ENCODE results near the gene JUP.

JUP gene

GRCh38 chr17:41760878-41761277 is 25.6 kb downstream of the JUP start:
- no peak overlapping the region for H3K4me3 ChIP-seq (ENCODE audit: low read depth, low read length)
- no peak for DNase-seq (ENCODE audit: low read depth, low spot score)
- ChIA-PET POLR2A (no interaction called here), CTCF (no interaction called here)
- no peak for TF ChIP-seq CTCF (IDR thresholded peaks at IDR 0.05; ENCODE audit: insufficient read depth, low read length, missing control alignments)

GRCh38 chr17:41758601-41759000 is 27.9 kb downstream of the JUP start:
- TF ChIP-seq CTCF (IDR thresholded peaks at IDR 0.05; ENCODE audit: insufficient read depth, low read length, missing control alignments), result no peak
- CTCF ChIA-PET, result interaction anchor here (1.4 to 1.7 kb wide), 2 partner anchors 28 to 63 kb away, joined by 3 to 5 read pairs; partner anchors contain the start of gene JUP
- DNase-seq (ENCODE audit: low read depth, low spot score), result no peak
- POLR2A ChIA-PET, result no interaction called here
- no peak overlapping the region for H3K4me3 ChIP-seq (ENCODE audit: low read depth, low read length)

- TF ChIP-seq CTCF (IDR thresholded peaks at IDR 0.05; ENCODE audit: insufficient read depth, low read length, missing control alignments), result no peak
- ChIA-PET CTCF (interaction anchor here (1.7 to 4.9 kb wide), 3 partner anchors 12 to 47 kb away, joined by 8 to 23 read pairs (median 22); no protein-coding TSS in a partner anchor), POLR2A (no interaction called here)
- no peak overlapping the region for H3K4me3 ChIP-seq (ENCODE audit: low read depth, low read length)
- no peak for DNase-seq (ENCODE audit: low read depth, low spot score)
These were observed 32.4 kb downstream of the JUP start for GRCh38 chr17:41754066-41754465.

- TF ChIP-seq CTCF (IDR thresholded peaks at IDR 0.05; ENCODE audit: insufficient read depth, low read length, missing control alignments), result no peak
- H3K4me3 ChIP-seq (ENCODE audit: low read depth, low read length), result no peak overlapping the region
- POLR2A ChIA-PET, result interaction anchor here (0.7 to 1.1 kb wide), 2 partner anchors 8 to 35 kb away, joined by 3 read pairs; partner anchors contain the start of gene JUP
- no peak for DNase-seq (ENCODE audit: low read depth, low spot score)
- CTCF ChIA-PET, result interaction anchor here (1.3 to 4.9 kb wide), 5 partner anchors 10 to 50 kb away, joined by 3 to 22 read pairs (median 6); no protein-coding TSS in a partner anchor
These were observed 35.2 kb downstream of the JUP start for GRCh38 chr17:41751288-41751687.

GRCh38 chr17:41750862-41751261 is 35.6 kb downstream of the JUP start:
- no peak for TF ChIP-seq CTCF (IDR thresholded peaks at IDR 0.05; ENCODE audit: insufficient read depth, low read length, missing control alignments)
- CTCF ChIA-PET, result interaction anchor here (1.3 to 4.9 kb wide), 6 partner anchors 9 to 51 kb away, joined by 3 to 22 read pairs (median 4); no protein-coding TSS in a partner anchor

GRCh38 chr17:41748275-41748674 is 38.2 kb downstream of the JUP start:
- DNase-seq (ENCODE audit: low read depth, low spot score), result no peak
- CTCF ChIA-PET, result interaction anchor here (1.0 to 1.7 kb wide), 3 partner anchors 11 to 53 kb away, joined by 3 to 8 read pairs (median 7); no protein-coding TSS in a partner anchor
- POLR2A ChIA-PET, result interaction anchor here (0.6 kb wide), 1 partner anchor 25 kb away, joined by 3 read pairs; no protein-coding TSS in a partner anchor
- no peak overlapping the region for H3K4me3 ChIP-seq (ENCODE audit: low read depth, low read length)
- no peak for TF ChIP-seq CTCF (IDR thresholded peaks at IDR 0.05; ENCODE audit: insufficient read depth, low read length, missing control alignments)

More at GRCh38 chr17:41750862-41751261, 35.6 kb downstream of the JUP start:
- no peak overlapping the region for H3K4me3 ChIP-seq (ENCODE audit: low read depth, low read length)
- DNase-seq (ENCODE audit: low read depth, low spot score), result no peak
- POLR2A ChIA-PET, result no interaction called here

Data from AG04449 (cell line).